Activated naive CD4-positive, alpha-beta T cell treated with anti-CD3 and anti-CD28 coated beads, Interleukin-2, amount 10 ng/mL, durations not matched to agents 5 hours and 36 hours (primary cell): ENCODE results near the gene EID2B. TPM values are rescaled to one million over a fixed set of nuclear protein-coding genes. Genes with fewer than 3 reads are reported as not detected.

Experiments used
- total RNA-seq, 2 experiments: library from RNA; stranded (reverse); gene quantifications; one replicate each; pipeline ENCODE4 v1.2.3, GENCODE V29; 2021

EID2B gene
- total RNA-seq: 1 to 10 TPM; 4.2 to 4.7 TPM

GRCh38 chr19:39532233-39533002 lies at the start of gene EID2B:
Gene EID2B (minus strand): TSS chr19:39532852. CDS start chr19:39532802, 50 bp downstream.

GRCh38 chr19:39539518-39540332 lies 7.1 kb upstream of the EID2B start, which contains the start of gene EID2:
Gene EID2 (minus strand): TSS chr19:39540161. CDS start chr19:39540079, 82 bp downstream.

GRCh38 chr19:39514840-39515550 lies 17.7 kb downstream of the EID2B start, which contains the start of gene SELENOV:
Gene SELENOV (plus strand): TSS chr19:39515139. CDS start chr19:39515213, 74 bp downstream.

GRCh38 chr19:39498798-39499642 lies 33.6 kb downstream of the EID2B start, which contains the start of gene DLL3:
Gene DLL3 (plus strand): TSS chr19:39498947. CDS start chr19:39498975, 28 bp downstream.

Other genes with a start within 250 kb of the EID2B start
- gene IFNL1, start 236.4 kb downstream of the EID2B start, total RNA-seq: not detected
- 1 to 10 TPM; 6.8 to 7.0 TPM for gene LRFN1, start 212.0 kb downstream of the EID2B start, total RNA-seq
- 100 to 1,000 TPM; 651 to 653 TPM for gene GMFG, start 196.8 kb downstream of the EID2B start, total RNA-seq
- 10 to 100 TPM; 42.0 to 45.7 TPM for gene SAMD4B, start 190.4 kb downstream of the EID2B start, total RNA-seq
- 10 to 100 TPM; 37.1 to 38.1 TPM for gene PAF1, start 141.7 kb downstream of the EID2B start, total RNA-seq
- gene MED29, start 141.5 kb downstream of the EID2B start, total RNA-seq: 10 to 100 TPM; 29.7 to 30.1 TPM
- gene ZFP36, start 126.0 kb downstream of the EID2B start, total RNA-seq: 100 to 1,000 TPM; 112 to 120 TPM
- gene PLEKHG2, start 120.2 kb downstream of the EID2B start, total RNA-seq: 10 to 100 TPM; 69.1 to 72.5 TPM
- 1,000 to 10,000 TPM; 3,249 to 3,348 TPM for gene RPS16, start 96.9 kb downstream of the EID2B start, total RNA-seq
- 100 to 1,000 TPM; 145 to 151 TPM for gene SUPT5H, start 87.3 kb downstream of the EID2B start, total RNA-seq
- 10 to 100 TPM; 45.9 to 46.0 TPM for gene TIMM50, start 52.0 kb downstream of the EID2B start, total RNA-seq
- gene DLL3, start 33.9 kb downstream of the EID2B start, total RNA-seq: under 1 TPM; 0.10 to 0.14 TPM
- not detected for gene SELENOV, start 17.7 kb downstream of the EID2B start, total RNA-seq
- gene EID2, start 7.3 kb upstream of the EID2B start, total RNA-seq: 10 to 100 TPM; 18.3 to 18.5 TPM
- gene LGALS13, start 69.7 kb upstream of the EID2B start, total RNA-seq: not detected
- not detected for gene LGALS16, start 123.1 kb upstream of the EID2B start, total RNA-seq
- under 1 TPM in 1 of 2 experiments, not detected in 1; 0.83 TPM for gene LGALS14, start 171.6 kb upstream of the EID2B start, total RNA-seq
- 1 to 10 TPM in 1 of 2 experiments, under 1 TPM in 1; 0.91 to 1.5 TPM for gene CLC, start 205.2 kb upstream of the EID2B start, total RNA-seq
- gene LEUTX, start 246.0 kb upstream of the EID2B start, total RNA-seq: not detected